SK-N-SH treated with all-trans-retinoic acid at 6 μM for 48 hours (cell line): ENCODE results near the gene TOX4.

Experiments
- ATAC-seq: fragments of 200-7000 bp; cut with Tn5 transposase; 3 replicates; pipeline ENCODE4 v1.9.1; 2020; ENCODE audit warnings: mild to moderate bottlenecking, moderate library complexity
- ARNTL ChIP-seq: fragments of 450-650 bp; formaldehyde crosslinking; IDR thresholded peaks from 2 replicates; pipeline ENCODE4 v1.5.0; 2020; ENCODE audit warnings: low read depth, mild to moderate bottlenecking, moderate library complexity, borderline replicate concordance
- BACH2 ChIP-seq: fragments of 250-450 bp; sonication (Bioruptor Pico); IDR thresholded peaks from 2 replicates; pipeline ENCODE4 v1.9.0; 2021; ENCODE audit warnings: mild to moderate bottlenecking, borderline replicate concordance
- CSDC2 ChIP-seq: fragments of 250-450 bp; sonication (Bioruptor Pico); IDR thresholded peaks from 2 replicates; pipeline ENCODE4 v1.5.0; 2020; ENCODE audit warnings: mild to moderate bottlenecking, moderate library complexity
- ESRRG ChIP-seq: fragments of 250-450 bp; sonication (Bioruptor Pico); IDR thresholded peaks from 2 replicates; pipeline ENCODE4 v1.6.1; 2021; ENCODE audit warnings: mild to moderate bottlenecking
- GLIS3 ChIP-seq: fragments of 250-450 bp; sonication (Bioruptor Pico); IDR thresholded peaks from 2 replicates; pipeline ENCODE4 v1.5.0; 2020; ENCODE audit warnings: mild to moderate bottlenecking, moderate library complexity
- ISL1 ChIP-seq: fragments of 250-450 bp; sonication (Bioruptor Pico); IDR thresholded peaks from 2 replicates; pipeline ENCODE4 v2.1.2; 2022; ENCODE audit warnings: mild to moderate bottlenecking, moderate library complexity
- OSR1 ChIP-seq: fragments of 250-450 bp; sonication (Bioruptor Pico); IDR thresholded peaks from 2 replicates; pipeline ENCODE4 v1.8.0; 2022; ENCODE audit warnings: moderate library complexity, mild to moderate bottlenecking, inconsistent platforms
- PPARA ChIP-seq: fragments of 250-450 bp; sonication (Bioruptor Pico); IDR thresholded peaks from 2 replicates; pipeline ENCODE4 v1.5.0; 2020; ENCODE audit warnings: mild to moderate bottlenecking, borderline replicate concordance
- RARB ChIP-seq: fragments of 250-450 bp; sonication (Bioruptor Pico); IDR thresholded peaks from 2 replicates; pipeline ENCODE4 v1.8.0; 2021; ENCODE audit warnings: mild to moderate bottlenecking, moderate library complexity
- SNAI2 ChIP-seq: fragments of 250-450 bp; sonication (Bioruptor Pico); IDR thresholded peaks from 2 replicates; pipeline ENCODE4 v1.5.0; 2020; ENCODE audit warnings: mild to moderate bottlenecking, moderate library complexity
- TCF4 ChIP-seq: fragments of 250-450 bp; sonication (Bioruptor Pico); IDR thresholded peaks from 2 replicates; pipeline ENCODE4 v1.8.0; 2021; ENCODE audit warnings: mild to moderate bottlenecking, moderate library complexity, borderline replicate concordance
- TOX ChIP-seq: fragments of 250-450 bp; sonication (Bioruptor Pico); IDR thresholded peaks from 2 replicates; pipeline ENCODE4 v1.8.0; 2021; ENCODE audit warnings: mild to moderate bottlenecking, moderate library complexity, borderline replicate concordance
- ZC3H10 ChIP-seq: fragments of 250-450 bp; sonication (Bioruptor Pico); IDR thresholded peaks from 2 replicates; pipeline ENCODE4 v1.5.1; 2021; ENCODE audit warnings: mild to moderate bottlenecking, moderate library complexity
- ZFP3 ChIP-seq: fragments of 250-450 bp; sonication (Bioruptor Pico); IDR thresholded peaks from 2 replicates; pipeline ENCODE4 v1.5.0; 2020; ENCODE audit warnings: mild to moderate bottlenecking, moderate library complexity
- ZFP30 ChIP-seq: fragments of 450-650 bp; formaldehyde crosslinking; IDR thresholded peaks from 2 replicates; pipeline ENCODE4 v1.5.0; 2022; ENCODE audit warnings: mild to moderate bottlenecking, moderate library complexity
- ZNF565 ChIP-seq: fragments of 450-650 bp; formaldehyde crosslinking; conservative IDR thresholded peaks from 2 replicates; pipeline ENCODE4 v1.5.0; 2020; ENCODE audit warnings: low read depth, mild to moderate bottlenecking, moderate library complexity
- ZNF70 ChIP-seq: fragments of 450-650 bp; formaldehyde crosslinking; IDR thresholded peaks from 2 replicates; pipeline ENCODE4 v1.5.0; 2020; ENCODE audit warnings: mild to moderate bottlenecking, moderate library complexity
- ZNF8 ChIP-seq: fragments of 450-650 bp; formaldehyde crosslinking; IDR thresholded peaks from 2 replicates; pipeline ENCODE4 v1.5.0; 2020; ENCODE audit warnings: mild to moderate bottlenecking, moderate library complexity
- TF ChIP-seq, protein P1 (sequence below): fragments of 250-450 bp; sonication (Bioruptor Pico); IDR thresholded peaks from 2 replicates; pipeline ENCODE4 v1.8.0; 2021; ENCODE audit warnings: low read depth, mild to moderate bottlenecking, moderate library complexity, borderline replicate concordance
- TF ChIP-seq, protein P2 (sequence below): fragments of 250-450 bp; sonication (Bioruptor Pico); IDR thresholded peaks from 2 replicates; pipeline ENCODE4 v1.5.1; 2021; ENCODE audit warnings: mild to moderate bottlenecking, moderate library complexity
- TF ChIP-seq, protein P3 (sequence below): fragments of 250-450 bp; sonication (Bioruptor Pico); IDR thresholded peaks from 2 replicates; pipeline ENCODE4 v1.8.0; 2020; ENCODE audit warnings: mild to moderate bottlenecking, moderate library complexity, borderline replicate concordance
- TF ChIP-seq, protein P4 (sequence below): fragments of 250-450 bp; sonication (Bioruptor Pico); IDR thresholded peaks from 2 replicates; pipeline ENCODE4 v1.5.1; 2020; ENCODE audit warnings: low read depth, mild to moderate bottlenecking, moderate library complexity

TOX4 gene

DNA sequence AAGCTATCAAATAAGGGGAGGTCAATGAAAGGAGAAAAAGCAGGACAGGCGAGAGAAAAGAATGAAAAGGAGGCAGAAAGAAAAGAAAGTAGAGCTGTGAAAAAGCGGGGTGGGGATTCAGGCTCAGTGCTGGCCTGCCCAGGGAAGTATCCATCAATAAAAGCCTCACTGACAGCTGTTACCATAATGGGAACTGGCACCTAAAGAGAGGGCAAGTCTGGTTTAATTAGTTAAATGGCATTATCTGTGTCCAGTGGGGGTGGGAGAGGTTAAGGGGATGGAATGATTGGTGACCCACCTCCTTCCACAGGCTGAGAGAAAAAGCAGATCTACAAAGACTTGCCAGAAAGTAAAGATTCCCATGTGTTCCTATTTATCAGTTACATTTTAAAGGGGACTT, 41.7 kb downstream of the TOX4 start:
- no peak; the same call in 2 of the 3 replicates for ATAC-seq

DNA sequence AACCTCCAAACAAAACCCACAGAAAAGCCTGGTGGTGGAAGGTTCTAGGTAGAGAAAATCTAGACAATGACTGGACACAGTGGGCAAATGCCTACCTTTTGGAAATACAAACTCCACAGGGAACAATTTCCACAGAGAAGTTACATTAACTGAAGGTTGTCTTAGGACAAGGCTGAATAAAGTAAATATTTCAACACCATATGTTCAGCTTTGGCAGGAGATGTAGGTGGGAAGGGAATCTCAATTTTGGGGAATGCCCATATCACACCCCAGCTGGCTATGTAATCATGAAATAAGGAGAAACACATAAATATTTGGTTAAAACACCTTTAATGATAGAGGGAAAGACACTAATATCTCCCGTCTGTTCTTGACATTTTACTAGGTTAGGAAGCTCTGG, 43.8 kb downstream of the TOX4 start:
- TF ChIP-seq ZNF8 (CRISPR knock-in tag) = no peak

More for the DNA sequence above, 41.7 kb downstream of the TOX4 start:
- TF ChIP-seq ZNF8 (CRISPR knock-in tag) (no peak), ZFP30 (CRISPR knock-in tag) (no peak), ZNF70 (CRISPR knock-in tag) (no peak), ZFP3 (CRISPR knock-in tag) (no peak), CSDC2 (CRISPR knock-in tag) (no peak), ZNF565 (CRISPR knock-in tag) (no peak), RARB (CRISPR knock-in tag) (no peak), TCF4 (CRISPR knock-in tag) (no peak), ESRRG (CRISPR knock-in tag) (no peak), OSR1 (CRISPR knock-in tag) (no peak), SNAI2 (CRISPR knock-in tag) (no peak), GLIS3 (CRISPR knock-in tag) (no peak), TOX (CRISPR knock-in tag) (no peak), PPARA (CRISPR knock-in tag) (no peak), ISL1 (no peak), ARNTL (CRISPR knock-in tag) (no peak)
- TF ChIP-seq, protein P1, sequence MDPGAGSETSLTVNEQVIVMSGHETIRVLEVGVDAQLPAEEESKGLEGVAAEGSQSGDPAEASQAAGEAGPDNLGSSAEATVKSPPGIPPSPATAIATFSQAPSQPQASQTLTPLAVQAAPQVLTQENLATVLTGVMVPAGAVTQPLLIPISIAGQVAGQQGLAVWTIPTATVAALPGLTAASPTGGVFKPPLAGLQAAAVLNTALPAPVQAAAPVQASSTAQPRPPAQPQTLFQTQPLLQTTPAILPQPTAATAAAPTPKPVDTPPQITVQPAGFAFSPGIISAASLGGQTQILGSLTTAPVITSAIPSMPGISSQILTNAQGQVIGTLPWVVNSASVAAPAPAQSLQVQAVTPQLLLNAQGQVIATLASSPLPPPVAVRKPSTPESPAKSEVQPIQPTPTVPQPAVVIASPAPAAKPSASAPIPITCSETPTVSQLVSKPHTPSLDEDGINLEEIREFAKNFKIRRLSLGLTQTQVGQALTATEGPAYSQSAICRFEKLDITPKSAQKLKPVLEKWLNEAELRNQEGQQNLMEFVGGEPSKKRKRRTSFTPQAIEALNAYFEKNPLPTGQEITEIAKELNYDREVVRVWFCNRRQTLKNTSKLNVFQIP = no peak
- TF ChIP-seq, protein P2, sequence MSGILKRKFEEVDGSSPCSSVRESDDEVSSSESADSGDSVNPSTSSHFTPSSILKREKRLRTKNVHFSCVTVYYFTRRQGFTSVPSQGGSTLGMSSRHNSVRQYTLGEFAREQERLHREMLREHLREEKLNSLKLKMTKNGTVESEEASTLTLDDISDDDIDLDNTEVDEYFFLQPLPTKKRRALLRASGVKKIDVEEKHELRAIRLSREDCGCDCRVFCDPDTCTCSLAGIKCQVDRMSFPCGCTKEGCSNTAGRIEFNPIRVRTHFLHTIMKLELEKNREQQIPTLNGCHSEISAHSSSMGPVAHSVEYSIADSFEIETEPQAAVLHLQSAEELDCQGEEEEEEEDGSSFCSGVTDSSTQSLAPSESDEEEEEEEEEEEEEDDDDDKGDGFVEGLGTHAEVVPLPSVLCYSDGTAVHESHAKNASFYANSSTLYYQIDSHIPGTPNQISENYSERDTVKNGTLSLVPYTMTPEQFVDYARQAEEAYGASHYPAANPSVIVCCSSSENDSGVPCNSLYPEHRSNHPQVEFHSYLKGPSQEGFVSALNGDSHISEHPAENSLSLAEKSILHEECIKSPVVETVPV (CRISPR knock-in tag) = no peak
- TF ChIP-seq, protein P3, sequence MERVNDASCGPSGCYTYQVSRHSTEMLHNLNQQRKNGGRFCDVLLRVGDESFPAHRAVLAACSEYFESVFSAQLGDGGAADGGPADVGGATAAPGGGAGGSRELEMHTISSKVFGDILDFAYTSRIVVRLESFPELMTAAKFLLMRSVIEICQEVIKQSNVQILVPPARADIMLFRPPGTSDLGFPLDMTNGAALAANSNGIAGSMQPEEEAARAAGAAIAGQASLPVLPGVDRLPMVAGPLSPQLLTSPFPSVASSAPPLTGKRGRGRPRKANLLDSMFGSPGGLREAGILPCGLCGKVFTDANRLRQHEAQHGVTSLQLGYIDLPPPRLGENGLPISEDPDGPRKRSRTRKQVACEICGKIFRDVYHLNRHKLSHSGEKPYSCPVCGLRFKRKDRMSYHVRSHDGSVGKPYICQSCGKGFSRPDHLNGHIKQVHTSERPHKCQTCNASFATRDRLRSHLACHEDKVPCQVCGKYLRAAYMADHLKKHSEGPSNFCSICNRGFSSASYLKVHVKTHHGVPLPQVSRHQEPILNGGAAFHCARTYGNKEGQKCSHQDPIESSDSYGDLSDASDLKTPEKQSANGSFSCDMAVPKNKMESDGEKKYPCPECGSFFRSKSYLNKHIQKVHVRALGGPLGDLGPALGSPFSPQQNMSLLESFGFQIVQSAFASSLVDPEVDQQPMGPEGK (CRISPR knock-in tag) = no peak
- TF ChIP-seq, all 23 proteins: peak for 0

DNA sequence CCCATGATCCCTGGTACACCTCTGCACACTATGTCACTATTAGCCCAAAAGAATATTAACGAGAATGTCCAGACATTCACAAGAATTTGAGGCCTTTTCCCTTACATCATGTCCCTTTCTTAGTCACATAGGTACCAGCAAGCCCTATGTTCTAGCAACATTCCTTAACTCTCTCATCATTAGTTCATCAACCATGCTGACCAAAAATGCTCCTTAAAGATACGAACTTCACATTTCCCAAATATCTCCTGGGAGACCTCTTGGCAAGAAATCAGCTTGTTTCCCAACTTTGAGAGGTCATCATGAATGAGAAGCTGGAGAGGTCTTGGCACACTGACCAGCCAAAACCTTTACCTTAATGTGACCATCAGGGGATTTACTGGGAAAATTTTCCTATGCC, 44.5 kb downstream of the TOX4 start:
- TF ChIP-seq TOX (CRISPR knock-in tag) = no peak
- TF ChIP-seq OSR1 (CRISPR knock-in tag) = no peak
- no peak for TF ChIP-seq ARNTL (CRISPR knock-in tag)
- TF ChIP-seq ZNF565 (CRISPR knock-in tag) = no peak
- TF ChIP-seq RARB (CRISPR knock-in tag) = no peak
- no peak for ATAC-seq

More for the DNA sequence above, 43.8 kb downstream of the TOX4 start:
- no peak for ATAC-seq

DNA sequence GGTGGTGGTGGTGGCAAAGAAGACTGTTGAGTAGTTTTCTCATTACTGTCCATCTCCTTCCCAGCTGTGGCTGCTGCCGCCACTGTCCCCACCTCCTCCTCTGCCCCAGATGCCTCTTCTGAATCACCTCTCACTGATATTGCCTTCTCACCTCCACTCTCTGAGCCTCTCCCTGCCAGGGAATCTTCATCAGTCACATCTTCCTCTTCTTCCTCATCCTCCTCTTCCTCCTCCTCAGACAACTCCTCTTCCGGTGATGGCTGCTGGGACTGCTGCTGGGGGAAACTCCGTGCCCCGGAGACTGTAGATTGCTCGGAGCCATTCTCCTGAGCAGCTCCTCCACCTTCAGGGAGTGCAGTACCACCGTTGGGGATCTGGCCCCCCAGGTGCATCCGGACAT, 46.2 kb downstream of the TOX4 start:
- ATAC-seq = no peak
- TF ChIP-seq RARB (CRISPR knock-in tag) (no peak), OSR1 (CRISPR knock-in tag) (no peak), ZFP3 (CRISPR knock-in tag) (no peak), TOX (CRISPR knock-in tag) (no peak), TCF4 (CRISPR knock-in tag) (no peak), PPARA (CRISPR knock-in tag) (no peak), CSDC2 (CRISPR knock-in tag) (no peak), ZC3H10 (CRISPR knock-in tag) (no peak), ARNTL (CRISPR knock-in tag) (no peak), ISL1 (no peak), ZFP30 (CRISPR knock-in tag) (no peak), GLIS3 (CRISPR knock-in tag) (no peak), BACH2 (no peak)
- TF ChIP-seq, protein P4, sequence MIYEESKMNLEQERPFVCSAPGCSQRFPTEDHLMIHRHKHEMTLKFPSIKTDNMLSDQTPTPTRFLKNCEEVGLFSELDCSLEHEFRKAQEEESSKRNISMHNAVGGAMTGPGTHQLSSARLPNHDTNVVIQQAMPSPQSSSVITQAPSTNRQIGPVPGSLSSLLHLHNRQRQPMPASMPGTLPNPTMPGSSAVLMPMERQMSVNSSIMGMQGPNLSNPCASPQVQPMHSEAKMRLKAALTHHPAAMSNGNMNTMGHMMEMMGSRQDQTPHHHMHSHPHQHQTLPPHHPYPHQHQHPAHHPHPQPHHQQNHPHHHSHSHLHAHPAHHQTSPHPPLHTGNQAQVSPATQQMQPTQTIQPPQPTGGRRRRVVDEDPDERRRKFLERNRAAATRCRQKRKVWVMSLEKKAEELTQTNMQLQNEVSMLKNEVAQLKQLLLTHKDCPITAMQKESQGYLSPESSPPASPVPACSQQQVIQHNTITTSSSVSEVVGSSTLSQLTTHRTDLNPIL = no peak
- TF ChIP-seq, protein P3 (CRISPR knock-in tag) = no peak
- TF ChIP-seq, protein P1 = no peak
- TF ChIP-seq, protein P2 (CRISPR knock-in tag) = no peak
